HG03439 (cell line): ENCODE measurements around the gene NCOA3.
"Not testable (repeated sequence)": the region's sequence is repeated elsewhere in the genome, so short reads cannot be mapped to it uniquely, and the experiment has no call there.

Experiments
- ATAC-seq: cut with Tn5 transposase; IDR thresholded peaks from one replicate; pipeline ENCODE4 v1.9.1; 2021; ENCODE audit warnings: mild to moderate bottlenecking, moderate library complexity; ENCODE audit not compliant: unreplicated experiment

Gene NCOA3

DNA sequence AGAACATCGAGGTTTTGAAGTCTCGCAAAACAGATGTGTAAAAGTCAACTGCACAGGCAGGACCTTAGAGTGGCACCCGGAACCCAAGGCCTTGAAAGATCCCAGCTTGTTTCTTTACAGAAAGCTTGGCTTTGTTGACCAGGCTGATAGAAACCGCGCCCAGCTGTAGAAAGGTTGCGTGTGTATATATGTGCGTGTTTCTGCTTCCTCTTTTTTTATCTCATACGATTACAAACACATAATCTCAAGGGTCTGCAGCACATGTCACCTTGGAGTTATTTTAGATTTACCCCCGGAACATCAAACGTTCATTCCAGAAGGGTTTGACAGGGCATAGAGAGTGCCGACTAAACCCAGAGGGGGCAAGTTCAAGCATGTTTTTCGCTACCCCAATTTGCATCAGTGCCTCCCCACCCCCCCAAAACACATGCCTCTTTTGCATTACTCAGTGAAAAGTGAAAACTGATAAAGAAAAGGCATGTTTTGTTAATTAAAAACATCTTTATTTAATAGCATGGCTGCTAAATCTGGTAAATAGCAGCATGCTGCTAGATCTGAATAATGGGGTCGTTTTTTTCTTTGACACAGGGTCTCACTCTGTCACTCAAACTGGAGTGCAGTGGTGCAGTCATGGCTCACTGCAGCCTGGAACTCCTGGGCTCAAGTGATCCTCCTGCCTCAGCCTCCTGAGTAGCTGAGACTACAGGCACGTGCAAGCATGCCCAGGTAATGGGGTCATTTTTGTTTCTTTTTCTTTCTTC lies 33.2 kb upstream of the NCOA3 start:
- ATAC-seq: no peak

- ATAC-seq: no peak
Observed at GRCh38 chr20:47475419-47476044, 26.2 kb upstream of the NCOA3 start.

GRCh38 chr20:47476452-47476851 lies 25.2 kb upstream of the NCOA3 start:
- ATAC-seq: no peak

DNA sequence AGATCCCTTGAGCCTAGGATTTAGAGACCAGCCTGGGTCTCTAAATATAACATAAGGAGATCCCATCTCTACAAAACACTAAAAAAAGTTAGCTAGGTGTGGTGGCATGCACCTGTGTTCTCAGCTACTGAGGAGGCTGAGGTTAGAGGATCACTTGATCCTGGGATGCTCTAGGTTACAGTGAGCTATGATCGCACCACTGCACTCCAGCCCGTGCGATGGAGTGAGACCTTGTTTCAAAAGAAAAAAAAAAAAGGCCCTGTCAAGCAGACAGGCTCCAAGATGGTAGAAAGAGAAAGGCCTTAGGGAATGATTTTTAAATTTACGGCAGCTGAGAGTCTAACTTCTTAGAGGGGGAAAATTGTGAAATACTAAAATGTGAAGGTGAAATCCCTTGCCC lies 22.6 kb upstream of the NCOA3 start:
- ATAC-seq: no peak

- no peak for ATAC-seq
Observed at GRCh38 chr20:47479506-47479905, 22.2 kb upstream of the NCOA3 start.

- no peak for ATAC-seq
Observed at GRCh38 chr20:47480239-47480638, 21.4 kb upstream of the NCOA3 start.

DNA sequence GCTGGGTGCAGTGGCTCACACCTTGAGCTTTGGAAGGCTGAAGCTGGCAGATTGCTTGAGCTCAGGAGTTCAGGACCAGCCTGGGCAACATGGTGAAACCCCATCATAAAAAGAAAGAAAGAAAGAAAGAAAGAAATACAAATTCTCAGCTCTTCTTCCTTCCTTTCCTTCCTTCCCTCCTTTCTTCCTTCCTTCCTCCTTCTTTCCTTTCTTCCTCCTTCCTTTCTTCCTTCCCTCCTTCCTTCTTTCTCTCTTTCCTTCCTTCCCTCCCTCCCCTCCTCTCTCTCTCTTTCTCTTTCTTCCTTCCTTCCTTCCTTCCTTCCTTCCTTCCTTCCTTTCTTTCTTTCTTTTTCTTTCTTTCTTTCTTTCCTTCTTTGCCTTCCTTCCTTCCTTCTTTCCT lies 21.0 kb upstream of the NCOA3 start:
- no peak for ATAC-seq

DNA sequence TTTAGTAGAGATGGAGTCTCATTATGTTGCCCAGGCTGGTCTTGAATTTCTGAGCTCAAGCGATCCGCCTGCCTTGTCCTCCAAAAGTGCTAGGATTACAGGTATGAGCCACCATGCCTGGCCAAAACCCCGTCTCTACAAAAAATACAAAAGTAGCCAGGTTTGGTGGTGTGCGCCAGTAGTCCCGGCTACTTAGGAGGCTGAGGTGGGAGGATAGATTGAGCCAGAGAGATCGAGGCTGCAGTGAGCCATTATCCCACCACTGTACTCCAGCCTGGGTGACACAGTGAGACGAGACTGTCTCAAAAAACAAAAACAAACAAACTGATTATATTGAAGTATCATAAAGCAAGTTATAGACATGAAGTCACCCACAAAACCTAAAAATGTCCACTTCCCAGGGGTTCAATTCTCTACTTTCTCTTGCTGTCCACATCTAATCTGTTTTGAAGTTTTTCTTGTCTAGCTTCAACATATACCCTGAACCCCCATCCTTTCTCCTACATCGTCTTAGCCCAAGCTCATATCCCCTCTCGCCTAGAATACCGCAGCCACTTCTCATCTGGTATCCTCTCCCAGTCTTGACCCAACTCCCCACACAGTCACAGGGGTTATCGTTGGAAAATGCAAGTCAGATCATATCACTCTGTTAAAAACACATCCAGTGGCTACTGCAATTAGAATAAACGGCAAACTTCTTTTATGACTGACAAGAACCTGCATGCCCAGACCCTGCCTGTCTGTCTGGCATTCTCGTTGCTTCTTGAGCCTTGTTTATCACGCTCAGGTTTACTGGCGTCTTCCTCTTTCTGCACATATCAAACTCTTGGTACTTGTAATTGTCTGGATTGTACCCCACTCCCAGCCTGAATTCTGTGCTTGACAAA lies 20.1 kb upstream of the NCOA3 start:
- ATAC-seq: no peak

- no peak for ATAC-seq
Observed at GRCh38 chr20:47482705-47483104, 19.0 kb upstream of the NCOA3 start.

GRCh38 chr20:47484303-47484702 lies 17.4 kb upstream of the NCOA3 start:
- ATAC-seq: no peak

DNA sequence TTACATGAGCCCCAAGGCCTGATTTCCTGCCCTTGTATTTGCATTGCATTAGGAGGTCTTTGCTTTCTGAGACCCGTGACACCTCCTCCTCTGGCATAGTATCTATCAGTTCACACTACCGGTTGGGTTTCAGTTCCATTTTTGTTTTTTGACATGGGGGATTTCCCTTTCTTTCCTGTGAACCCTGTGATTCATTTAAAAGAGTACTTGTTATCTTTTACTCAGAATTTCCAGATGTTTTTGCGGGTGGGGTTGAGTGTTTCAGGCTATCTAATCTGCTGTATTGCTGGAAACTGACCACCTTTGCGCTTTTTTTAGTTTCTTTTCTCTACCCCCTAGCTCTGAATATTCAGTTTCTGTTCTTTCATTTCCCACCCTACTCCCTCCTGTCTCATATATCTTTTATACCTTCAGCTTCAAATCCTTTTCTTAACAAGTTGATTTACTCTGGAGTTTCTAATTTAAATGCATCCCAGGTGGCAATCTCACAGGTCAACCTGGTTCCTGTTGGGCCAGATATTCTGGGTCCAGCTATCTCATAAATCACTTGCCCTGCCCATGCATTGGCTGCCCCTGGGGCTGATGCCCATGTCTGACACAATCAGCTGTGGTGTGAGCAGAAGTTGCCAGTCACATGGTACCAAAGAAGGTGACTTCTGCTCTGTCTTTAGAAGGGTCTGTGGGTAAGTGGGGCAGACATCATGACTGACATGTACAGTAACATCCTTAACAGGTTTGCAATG lies 14.3 kb upstream of the NCOA3 start:
- peak; percentile 66 for ATAC-seq

DNA sequence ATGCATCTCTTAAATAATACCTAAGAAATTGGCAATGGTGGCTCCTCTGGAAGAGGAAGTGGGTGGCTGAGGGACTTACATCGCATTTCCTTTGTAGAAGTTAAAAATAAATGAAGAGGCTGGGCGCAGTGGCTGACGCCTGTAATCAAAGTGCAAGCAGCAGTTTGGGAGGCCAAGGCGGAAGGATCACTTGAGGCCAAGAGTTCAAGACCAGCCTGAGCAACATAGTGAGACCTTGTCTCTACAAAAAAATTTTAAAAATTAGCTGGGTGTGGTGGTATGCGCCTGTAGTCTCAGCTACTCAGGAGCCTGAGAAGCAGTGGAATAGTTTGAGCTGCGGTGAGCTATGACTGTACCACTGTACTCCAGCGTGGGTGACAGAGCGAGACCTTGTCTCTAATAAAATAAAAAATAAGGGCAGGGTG lies 12.2 kb upstream of the NCOA3 start:
- no peak for ATAC-seq

- no peak for ATAC-seq
Observed at GRCh38 chr20:47490795-47491194, 10.9 kb upstream of the NCOA3 start.

GRCh38 chr20:47492284-47492683 lies 9.4 kb upstream of the NCOA3 start:
- no peak for ATAC-seq

DNA sequence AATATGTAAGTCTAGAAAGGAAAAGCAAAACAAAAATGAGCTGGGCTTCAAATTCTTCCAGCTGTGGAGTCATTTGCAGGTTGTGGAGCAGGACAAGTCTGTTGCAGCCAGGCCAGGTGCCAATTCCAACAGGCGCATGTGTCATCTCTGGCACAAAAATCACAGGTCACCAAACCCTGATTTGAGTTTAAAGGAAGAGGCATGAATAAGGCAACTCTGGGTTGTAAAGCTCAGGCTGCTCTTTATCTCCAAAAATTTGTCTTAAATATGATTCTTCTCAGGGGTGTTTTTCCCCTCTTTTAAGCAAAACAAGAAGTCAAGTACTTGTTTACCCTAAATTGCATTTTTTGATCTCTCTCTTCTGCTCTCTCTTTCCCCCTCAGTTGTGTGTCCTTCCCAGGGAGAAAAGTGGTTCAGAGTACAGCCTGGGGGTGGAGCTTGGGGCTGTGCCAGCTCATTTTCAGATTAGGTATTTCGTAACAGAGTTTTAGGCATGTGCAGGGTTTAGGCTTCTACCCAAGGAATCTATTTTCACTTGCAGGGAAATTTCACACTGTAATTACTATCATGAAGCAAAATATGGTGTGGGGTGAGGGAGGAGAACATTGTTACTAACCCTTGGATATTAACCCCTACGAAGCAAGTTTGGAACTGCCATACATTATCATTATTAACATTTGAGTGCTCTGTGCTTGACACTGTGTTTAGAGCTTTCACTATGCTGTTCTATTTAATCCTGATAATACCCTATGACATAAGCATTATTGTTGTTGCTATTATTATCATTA lies 8.3 kb upstream of the NCOA3 start:
- ATAC-seq: peak; percentile 39

DNA sequence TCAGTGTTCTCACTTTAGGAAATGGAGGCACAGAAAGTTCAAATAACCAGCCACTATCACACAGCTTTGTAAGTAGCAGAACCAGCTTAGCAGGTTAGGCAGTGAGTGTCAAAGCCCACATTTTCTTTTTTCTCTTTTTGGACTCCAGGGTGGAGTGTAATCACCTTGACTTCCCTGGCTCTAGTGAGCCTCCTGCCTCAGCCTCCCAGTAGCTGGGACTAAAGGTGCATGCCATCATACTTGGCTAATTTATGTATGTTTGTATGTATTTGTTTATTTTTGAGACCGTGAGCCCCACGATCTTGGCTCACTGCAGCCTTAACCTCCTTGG lies 7.8 kb upstream of the NCOA3 start:
- no peak for ATAC-seq

- not testable (repeated sequence) for ATAC-seq
Observed at GRCh38 chr20:47494606-47495005, 7.1 kb upstream of the NCOA3 start.

GRCh38 chr20:47496118-47496517 lies 5.6 kb upstream of the NCOA3 start:
- ATAC-seq: no peak

GRCh38 chr20:47498606-47499005 lies 3.1 kb upstream of the NCOA3 start:
- ATAC-seq: no peak

DNA sequence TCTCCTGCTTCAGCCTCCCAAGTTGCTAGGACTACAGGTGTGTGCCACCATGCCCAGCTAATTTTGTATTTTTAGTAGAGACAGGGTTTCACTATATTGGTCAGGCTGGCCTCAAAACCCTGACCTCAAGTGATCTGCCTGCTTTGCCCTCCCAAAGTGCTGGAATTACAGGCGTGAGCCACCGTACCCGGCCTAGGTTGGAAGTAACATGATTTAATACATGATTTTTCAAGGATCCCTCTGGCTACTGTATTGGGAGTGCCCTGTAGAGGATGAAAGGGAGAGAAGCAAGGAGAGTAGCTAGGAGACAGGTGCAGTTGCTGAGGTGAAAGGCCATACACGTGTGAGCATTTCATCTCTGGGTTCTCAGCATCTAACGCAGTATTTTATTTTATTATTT lies 2.6 kb upstream of the NCOA3 start:
- no peak for ATAC-seq
